HG02852 (cell line): ENCODE measurements around the gene GPR27.

Source experiments
- ATAC-seq: cut with Tn5 transposase; IDR thresholded peaks from one replicate; pipeline ENCODE4 v1.9.1; 2021; ENCODE audit warnings: mild to moderate bottlenecking, moderate library complexity; ENCODE audit not compliant: unreplicated experiment

Gene GPR27

DNA sequence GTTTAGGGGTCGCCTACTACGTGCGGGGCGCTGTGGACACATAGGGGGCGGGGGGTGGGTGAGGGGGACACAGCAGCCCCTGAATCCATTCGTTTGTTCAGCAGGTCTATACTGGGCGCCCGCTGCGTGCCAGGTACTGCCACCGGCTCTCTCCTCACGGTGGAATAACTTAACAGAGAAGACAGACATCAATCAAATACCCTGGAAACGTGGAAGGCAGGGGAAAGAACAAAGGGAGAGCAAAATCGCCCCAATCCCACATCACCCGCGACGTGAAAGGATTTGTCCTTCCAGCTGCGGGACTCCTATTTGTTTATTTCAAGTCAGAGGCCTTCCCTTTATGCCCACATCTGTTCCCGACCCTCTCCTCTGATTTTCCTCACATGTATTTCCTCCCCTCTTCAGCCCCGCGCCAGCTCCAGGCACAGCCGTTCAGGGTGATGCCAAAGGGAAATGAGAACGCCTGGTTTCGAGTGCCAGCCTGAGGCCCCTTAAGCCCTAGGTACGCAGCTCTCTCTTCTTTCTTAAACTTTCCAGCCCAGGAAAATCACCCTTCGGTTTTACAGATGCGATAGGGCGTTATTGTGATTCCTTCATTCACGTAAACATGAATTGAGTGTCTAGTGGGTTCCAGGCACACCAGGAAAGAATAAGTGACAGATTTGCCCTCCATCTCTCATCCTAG is 32.0 kb downstream of the GPR27 start:
- no peak for ATAC-seq

DNA sequence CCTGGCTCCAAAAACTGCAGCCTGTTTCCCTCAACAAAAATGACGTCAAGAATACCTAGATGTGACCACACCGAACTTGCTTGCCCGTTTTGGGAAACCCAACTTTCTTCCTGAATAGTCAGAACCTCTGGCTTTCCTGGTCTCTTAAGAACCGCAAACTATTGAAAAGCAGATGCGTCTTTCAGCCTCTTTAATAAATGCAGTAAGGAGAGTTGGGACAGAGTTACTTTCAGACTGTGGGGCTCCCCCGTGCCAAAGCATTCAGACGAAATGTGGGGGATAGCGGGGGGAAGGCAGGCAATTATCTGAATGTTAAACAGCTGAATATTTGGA is 32.5 kb downstream of the GPR27 start:
- no peak for ATAC-seq

DNA sequence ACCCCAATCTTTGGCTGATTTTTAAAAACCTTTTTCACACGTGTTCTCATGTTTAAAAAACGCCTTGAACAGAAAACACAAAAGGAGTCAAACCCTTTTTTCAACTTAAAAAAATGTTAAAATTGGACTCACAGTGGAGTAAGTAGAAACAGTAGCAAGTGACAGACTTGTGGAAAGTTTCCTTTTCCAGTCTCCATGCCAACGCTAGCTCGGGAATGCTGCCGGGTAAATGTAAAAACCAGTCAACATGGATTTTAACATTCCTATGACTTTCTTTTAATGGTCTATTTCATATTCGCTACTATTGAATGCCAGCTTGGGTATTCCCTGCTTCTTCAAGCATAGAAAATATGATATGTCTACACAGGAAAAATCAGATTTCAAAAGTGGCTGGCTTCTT is 32.9 kb downstream of the GPR27 start:
- no peak for ATAC-seq

DNA sequence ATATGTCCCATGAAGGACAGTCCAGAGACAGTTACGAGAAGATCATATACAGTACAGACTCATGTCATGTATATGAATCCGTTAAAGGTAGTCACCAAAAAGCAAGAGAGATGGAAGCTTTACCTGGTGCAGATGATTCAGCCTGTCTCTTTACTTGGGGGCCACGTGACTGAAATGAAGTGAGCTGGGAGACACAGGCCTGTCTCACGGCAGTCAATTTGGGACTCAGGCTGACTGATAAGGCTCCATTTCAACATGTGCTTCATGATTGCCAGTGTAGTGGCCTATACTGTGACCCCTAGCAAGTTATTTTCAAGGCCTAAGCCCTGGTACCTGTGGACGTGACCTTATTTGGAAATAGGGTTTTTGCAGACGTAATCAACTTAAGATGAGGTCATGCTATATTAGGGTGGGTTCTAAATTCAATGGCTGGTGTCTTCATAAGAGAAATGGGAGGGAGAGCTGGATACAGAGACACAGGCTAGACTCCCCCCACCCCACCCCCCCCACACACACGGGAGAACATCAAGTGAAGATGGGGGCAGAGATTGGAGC is 34.3 kb downstream of the GPR27 start:
- no peak for ATAC-seq

DNA sequence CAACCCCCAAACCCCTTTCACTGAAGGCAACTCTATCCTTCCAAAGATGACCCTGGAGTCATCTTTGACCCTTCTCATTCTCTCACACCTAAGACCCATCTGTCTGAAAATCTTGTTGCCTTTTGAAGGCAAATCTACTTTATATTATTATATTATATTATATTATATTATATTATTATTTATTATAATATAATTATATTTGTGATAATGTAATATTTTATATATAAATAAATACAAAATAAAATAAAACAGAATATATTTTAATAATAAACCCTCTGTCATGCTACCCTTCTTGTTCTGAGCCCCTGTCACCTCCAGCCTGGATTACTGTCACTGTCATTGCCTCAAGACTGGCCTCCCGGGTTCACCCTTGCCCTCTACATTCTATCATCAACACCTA is 36.3 kb downstream of the GPR27 start:
- no peak for ATAC-seq

DNA sequence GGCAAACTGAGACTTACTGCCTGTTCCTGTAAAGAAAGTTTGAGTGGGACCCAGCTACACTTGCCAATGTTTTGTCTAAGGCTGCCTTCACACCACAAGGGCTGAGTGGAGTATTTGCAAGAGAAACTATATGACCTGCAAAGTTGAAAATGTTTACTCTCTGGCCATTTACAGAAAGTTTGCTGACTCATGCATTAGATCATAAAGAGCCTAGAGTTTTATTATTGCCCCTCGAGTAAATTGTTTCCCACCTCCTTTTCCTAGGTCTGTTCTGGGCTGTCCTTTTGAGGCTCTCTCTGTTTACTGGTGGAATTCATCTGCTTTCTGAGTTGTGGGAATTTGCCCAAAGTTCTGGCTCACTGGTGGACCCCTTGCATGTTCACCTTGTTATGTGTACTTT is 38.0 kb downstream of the GPR27 start:
- no peak for ATAC-seq

DNA sequence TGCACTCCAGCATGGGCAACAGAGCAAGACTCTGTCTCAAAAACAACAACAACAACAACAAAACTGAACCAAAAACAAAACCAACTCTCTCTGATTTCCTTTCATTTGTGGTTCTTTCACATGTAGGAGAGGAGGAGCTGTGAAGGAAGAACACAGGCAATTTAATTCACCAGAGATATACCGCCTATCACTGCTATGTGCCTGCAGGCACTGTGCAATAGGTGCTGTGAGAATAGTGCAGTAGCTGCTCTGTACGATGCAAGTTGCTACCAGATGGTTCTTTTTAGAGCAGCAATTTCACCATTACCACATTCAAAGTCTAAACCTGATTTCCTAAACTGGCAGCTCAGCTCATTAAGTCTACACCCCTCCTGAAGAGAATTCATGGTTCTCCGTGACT is 42.6 kb downstream of the GPR27 start:
- no peak for ATAC-seq

DNA sequence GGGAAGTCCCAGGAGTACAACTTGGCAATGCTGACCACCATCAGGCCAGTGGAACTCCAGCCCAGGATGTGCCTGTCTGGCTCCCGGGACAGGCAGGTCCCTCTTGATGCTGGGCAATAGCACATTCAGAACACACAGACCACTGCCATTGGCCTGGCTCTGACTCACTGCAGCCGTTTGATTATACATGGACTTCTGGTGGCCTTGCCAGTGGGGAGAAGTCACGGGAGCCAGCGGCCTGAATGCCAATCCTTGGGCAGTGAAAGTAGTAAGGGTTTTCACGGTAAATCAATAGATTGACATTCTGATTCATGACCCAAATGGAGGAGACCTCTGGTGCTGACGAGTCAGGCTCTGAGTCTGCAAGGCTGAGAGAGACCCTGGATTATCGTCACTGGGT is 43.8 kb downstream of the GPR27 start:
- ATAC-seq: no peak

DNA sequence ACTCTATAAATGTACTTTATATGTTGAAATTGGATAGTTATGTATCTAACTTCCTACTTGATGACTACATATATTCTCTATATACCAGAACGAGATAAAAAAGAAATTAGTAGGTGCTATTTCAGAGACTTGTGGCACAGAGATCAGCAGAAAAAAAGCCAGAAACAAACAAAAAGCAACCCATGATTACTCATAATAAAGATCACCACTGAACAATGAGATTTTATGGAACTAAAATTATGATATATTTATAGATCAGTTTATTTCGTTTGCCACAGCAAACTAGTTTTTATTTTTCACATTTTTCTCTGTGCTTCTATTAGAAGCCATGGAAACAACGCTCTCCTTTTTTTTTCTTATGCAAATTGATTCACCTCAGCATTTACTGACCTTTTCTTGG is 46.4 kb downstream of the GPR27 start:
- no peak for ATAC-seq

DNA sequence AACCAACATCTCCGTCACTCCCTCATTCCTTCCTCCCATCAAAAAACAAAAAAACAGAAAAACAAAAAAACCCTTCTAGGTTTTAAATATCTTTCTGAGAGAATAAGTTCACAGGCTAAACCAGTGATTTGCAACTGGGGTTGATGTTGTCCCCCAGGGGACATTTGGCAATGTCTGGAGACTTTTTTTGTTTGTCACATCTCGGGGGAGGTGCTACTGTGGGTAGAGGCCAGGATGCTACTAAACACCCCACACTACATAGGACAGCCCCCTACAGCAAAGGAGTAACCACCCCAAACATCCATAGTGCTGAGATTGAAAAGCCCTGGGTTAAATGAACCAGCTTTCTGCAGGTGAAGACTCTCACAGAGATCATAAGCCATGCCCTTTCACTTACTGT is 48.3 kb downstream of the GPR27 start:
- ATAC-seq: no peak

DNA sequence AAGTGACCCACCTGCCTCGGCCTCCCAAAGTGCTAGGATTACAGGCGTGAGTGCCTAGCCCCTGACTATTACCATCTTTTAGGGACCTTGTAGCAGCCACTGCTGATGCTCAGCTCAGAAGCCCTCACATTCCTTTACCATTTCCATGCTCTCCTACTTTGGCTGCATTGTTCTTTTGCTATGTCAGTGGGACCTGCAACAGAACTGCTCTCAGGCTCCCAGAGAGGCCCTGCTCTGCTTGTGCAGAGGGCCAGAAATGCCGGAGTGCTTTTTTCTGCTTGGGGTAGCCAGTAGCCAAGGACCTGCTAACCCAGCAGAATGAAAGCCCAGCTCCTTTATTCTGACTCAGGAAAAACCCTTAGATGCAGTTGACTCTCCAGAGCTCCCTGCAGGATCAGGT is 49.6 kb downstream of the GPR27 start:
- no peak for ATAC-seq

DNA sequence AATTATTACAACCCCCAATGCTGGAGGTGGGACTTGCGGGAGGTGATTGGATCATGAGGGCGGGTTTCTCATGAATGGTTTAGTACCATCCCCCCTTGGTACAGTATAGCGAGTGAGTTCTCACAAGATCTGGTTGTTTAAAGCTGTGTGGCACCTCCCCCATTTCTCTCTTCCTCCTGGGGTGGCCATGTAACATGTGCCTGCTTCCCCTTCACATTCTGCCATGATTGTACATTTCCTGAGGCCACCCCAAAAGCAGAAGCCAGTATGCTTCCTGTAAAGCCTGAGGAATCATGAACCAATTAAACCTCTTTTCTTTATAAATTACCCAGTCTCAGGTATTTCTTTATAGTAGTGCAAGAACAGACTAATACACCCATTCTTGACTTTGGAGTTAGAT is 51.5 kb downstream of the GPR27 start:
- no peak for ATAC-seq

DNA sequence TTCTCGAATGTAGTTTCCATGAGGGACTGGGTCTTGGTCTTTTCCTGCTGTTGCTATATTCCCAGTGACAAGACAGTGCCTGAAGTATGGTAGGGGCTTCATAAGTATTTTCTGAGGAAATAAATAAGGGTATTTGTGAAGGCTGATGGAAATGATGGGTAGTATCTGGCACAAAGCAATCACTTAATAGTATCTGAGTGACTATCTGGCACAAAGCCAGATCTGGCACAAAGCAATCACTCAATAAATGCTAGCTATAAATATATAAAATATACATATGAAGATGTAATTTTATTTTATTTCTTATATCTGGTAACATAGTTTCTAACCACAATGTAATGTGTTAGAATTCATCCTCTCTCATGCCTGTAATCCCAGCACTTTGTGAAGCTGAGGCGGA is 52.0 kb downstream of the GPR27 start:
- ATAC-seq: no peak
